Measurements from ENCODE around the gene ARSB. TPM values are rescaled to one million over a fixed set of nuclear protein-coding genes. Genes with fewer than 3 reads are reported as not detected.

Gene ARSB
- total and polyA plus RNA-seq, 2 donors from 2014 or later: 8.3 to 16.4 TPM

DNA sequence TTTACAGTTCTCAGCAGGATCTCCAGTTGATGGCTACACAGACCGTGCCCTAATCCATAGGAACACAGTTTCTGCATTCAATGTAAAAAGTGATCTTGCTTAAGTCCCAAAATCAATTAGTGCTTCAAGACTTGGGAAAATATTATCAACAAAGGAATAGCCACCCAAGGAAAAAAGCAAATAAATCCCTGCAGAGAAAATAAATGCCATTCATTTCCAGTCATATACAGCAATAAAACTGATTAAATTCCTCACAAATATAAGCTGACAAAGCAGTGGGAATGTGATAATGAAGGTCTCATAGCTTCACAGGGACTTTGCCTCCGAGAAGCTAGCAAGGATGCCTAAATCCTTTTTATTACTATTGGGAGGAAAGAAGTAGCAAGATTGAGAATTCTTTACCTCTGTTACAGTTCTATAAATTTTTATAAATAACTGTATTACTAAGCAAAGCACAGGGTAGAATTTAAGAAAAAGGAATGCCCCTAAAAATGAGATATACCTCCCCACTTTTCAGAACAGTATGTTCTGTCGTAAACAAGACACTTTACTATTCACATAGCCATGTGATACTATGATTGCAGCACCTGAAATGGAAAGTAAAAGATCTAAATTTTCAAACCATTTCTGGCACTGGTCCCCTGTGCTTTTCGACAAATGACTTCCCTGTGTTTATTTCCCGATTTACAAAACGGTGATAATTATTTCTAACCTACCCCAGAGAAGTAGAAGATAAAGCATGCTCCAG is 59.8 kb downstream of the ARSB start:
- FAIRE-seq (no peak), DNase-seq (no peak)
- Histone ChIP-seq H3K27me3 (ENCODE audit: control insufficient read depth, insufficient read depth, low read length) (no peaks in the 10 kb centered on the region), H3K9ac (ENCODE audit: low read length in 3 of 3) (no peak overlapping the region), H3K9me3 (ENCODE audit: control insufficient read depth in 2 of 3, insufficient read depth in 1 of 3, low read length in 3 of 3) (no peaks in the 10 kb centered on the region), H3K4me3 (ENCODE audit: low read length in 3 of 3) (no peak overlapping the region), H3K4me1 (ENCODE audit: control insufficient read depth in 2 of 3, insufficient read depth in 2 of 3, low read depth in 1 of 3, low read length in 3 of 3) (no peaks in the 10 kb centered on the region), H3K27ac (ENCODE audit: low read depth in 2 of 2, low read length in 2 of 2) (no peak overlapping the region), H3K36me3 (ENCODE audit: control insufficient read depth in 2 of 3, insufficient read depth in 3 of 3, low read length in 3 of 3) (peaks cover 0 to 5% (median 0%) of the 10 kb centered on the region in 3 donors)
- TF ChIP-seq, protein P1, sequence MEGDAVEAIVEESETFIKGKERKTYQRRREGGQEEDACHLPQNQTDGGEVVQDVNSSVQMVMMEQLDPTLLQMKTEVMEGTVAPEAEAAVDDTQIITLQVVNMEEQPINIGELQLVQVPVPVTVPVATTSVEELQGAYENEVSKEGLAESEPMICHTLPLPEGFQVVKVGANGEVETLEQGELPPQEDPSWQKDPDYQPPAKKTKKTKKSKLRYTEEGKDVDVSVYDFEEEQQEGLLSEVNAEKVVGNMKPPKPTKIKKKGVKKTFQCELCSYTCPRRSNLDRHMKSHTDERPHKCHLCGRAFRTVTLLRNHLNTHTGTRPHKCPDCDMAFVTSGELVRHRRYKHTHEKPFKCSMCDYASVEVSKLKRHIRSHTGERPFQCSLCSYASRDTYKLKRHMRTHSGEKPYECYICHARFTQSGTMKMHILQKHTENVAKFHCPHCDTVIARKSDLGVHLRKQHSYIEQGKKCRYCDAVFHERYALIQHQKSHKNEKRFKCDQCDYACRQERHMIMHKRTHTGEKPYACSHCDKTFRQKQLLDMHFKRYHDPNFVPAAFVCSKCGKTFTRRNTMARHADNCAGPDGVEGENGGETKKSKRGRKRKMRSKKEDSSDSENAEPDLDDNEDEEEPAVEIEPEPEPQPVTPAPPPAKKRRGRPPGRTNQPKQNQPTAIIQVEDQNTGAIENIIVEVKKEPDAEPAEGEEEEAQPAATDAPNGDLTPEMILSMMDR (IDR thresholded peaks at IDR 0.05; ENCODE audit: borderline replicate concordance, extremely low read depth, insufficient read depth): no peak
- intact Hi-C loops (cut with DNase I): no loop called here

DNA sequence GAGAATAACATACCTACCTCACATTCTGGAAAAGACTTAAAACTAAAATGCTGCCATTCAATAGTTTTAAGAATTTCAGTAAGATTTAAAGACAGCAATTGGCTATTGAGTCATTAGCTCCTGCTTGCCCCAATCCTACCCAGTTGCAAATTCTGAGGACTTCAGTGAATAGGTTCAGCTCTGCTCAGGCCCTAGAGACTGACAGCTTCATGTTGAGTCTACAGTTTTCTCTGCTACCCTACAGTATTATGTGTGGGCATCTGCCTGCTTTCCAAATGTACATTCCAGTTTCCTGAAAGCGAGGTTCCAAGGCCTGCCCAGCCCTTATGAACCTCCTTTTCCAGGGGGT is 61.5 kb downstream of the ARSB start:
- no peak overlapping the region for H3K9ac ChIP-seq (ENCODE audit: low read length in 3 of 3)
- FAIRE-seq: no peak

DNA sequence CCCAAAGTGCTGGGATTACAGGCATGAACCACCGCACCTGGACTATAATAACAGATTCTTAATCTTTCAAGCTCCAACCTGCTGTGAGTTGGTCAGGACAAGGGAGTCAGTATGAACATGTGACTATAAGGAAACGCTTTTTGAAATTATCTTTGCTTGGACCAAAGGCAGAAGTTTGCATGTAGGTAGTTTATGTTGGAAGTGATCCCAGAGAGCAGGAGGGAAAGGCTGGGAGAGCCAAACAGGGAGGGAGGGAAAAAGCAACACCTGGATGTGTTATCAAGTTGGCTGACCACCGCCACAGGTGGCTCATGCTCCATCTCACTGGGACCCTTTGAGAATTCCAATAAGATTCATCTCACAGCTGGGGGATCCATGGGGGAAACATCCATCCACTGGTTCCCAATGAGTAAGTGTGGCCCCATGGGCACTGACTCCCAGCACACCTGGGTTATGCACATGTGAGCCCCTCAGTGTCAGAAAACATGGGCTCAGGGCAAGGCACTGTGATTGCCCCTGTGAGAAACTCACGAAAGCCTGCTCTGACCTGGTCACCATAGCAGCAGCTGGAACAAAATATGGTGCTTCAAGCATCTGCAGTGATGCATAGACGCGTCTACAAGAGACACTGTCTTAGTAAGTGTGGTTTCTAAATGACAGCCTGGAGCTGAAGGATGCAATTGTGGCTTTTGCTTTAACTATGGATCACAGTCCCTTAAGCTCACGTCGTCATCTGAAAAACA is 62.1 kb downstream of the ARSB start:
- no peak for DNase-seq
- Histone ChIP-seq H3K4me1 (ENCODE audit: control insufficient read depth in 2 of 3, insufficient read depth in 2 of 3, low read depth in 1 of 3, low read length in 3 of 3) (no peaks in the 10 kb centered on the region), H3K27me3 (ENCODE audit: control insufficient read depth, insufficient read depth, low read length) (no peaks in the 10 kb centered on the region), H3K4me3 (ENCODE audit: low read length in 3 of 3) (no peak overlapping the region), H3K27ac (ENCODE audit: low read depth in 2 of 2, low read length in 2 of 2) (no peak overlapping the region), H3K9me3 (ENCODE audit: control insufficient read depth in 2 of 3, insufficient read depth in 1 of 3, low read length in 3 of 3) (no peaks in the 10 kb centered on the region), H3K36me3 (ENCODE audit: control insufficient read depth in 2 of 3, insufficient read depth in 3 of 3, low read length in 3 of 3) (peaks cover 0 to 5% (median 0%) of the 10 kb centered on the region in 3 donors), H3K9ac (ENCODE audit: low read length in 3 of 3) (no peak overlapping the region)
- FAIRE-seq: no peak
- TF ChIP-seq, protein P1 (IDR thresholded peaks at IDR 0.05; ENCODE audit: borderline replicate concordance, extremely low read depth, insufficient read depth): no peak
- intact Hi-C loops (cut with DNase I): no loop called here

More for the DNA sequence above, 61.5 kb downstream of the ARSB start:
- TF ChIP-seq, protein P1 (IDR thresholded peaks at IDR 0.05; ENCODE audit: borderline replicate concordance, extremely low read depth, insufficient read depth): no peak
- DNase-seq: no peak
- no peaks in the 10 kb centered on the region for H3K9me3 ChIP-seq (ENCODE audit: control insufficient read depth in 2 of 3, insufficient read depth in 1 of 3, low read length in 3 of 3)
- intact Hi-C loops (cut with DNase I): no loop called here
- H3K4me1 ChIP-seq (ENCODE audit: control insufficient read depth in 2 of 3, insufficient read depth in 2 of 3, low read depth in 1 of 3, low read length in 3 of 3): no peaks in the 10 kb centered on the region
- H3K27ac ChIP-seq (ENCODE audit: low read depth in 2 of 2, low read length in 2 of 2): no peak overlapping the region
- H3K36me3 ChIP-seq (ENCODE audit: control insufficient read depth in 2 of 3, insufficient read depth in 3 of 3, low read length in 3 of 3): peaks cover 0 to 5% (median 0%) of the 10 kb centered on the region in 3 donors
- H3K27me3 ChIP-seq (ENCODE audit: control insufficient read depth, insufficient read depth, low read length): no peaks in the 10 kb centered on the region
- H3K4me3 ChIP-seq (ENCODE audit: low read length in 3 of 3): no peak overlapping the region

Measured in kidney (tissue), 14 donors.